LoVo (cell line): ENCODE measurements around the gene OR4C13.
A peak's percentile ranks its signal among the peaks of the same experiment; 100 is the strongest.
"Not testable (repeated sequence)": the region's sequence is repeated elsewhere in the genome, so short reads cannot be mapped to it uniquely, and the experiment has no call there.

ENCODE experiments used
- DNase-seq: peaks from one replicate; pipeline ENCODE4 v3.0.0-alpha.2; 2016; ENCODE audit warnings: low spot score

The OR4C13 gene

DNA sequence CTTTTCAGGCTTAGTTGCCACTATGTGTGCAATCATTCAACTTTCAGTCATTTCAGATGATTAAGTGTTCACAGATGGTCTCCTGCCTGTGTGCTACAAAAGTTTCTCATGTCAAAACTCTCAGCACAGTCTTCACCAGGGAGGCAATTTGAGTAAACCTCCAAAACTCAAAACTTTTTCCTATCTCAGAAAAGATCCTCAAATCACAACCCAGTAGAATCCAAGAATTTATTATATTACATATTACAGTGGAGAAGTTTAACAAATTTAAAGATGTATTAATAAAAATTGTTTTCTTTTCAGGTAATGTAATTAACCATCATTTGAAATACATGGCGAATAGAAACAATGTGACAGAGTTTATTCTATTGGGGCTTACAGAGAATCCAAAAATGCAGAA lies at the start of gene OR4C13:
OR4C13 (plus strand) TSS at position 301 of the 400 bp plus-strand sequence; CDS start at position 333, 32 bp downstream.
- DNase-seq, result no peak

DNA sequence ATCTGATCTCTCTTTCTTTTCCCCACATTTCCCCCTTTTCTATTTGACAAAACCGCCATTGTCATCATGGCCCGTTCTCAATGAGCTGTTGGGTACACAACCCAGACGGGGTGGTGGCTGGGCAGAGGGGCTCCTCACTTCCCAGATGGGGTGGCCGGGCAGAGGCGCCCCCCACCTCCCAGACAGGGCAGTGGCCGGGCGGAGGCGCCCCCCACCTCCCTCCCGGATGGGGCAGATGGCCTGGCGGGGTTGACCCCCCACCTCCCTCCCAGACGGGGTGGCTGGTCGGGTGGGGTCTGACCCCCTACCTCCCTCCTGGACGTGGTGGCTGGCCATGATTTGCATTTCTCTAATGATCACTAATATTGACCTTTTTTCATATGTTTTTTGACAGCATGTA lies 40.7 kb upstream of the OR4C13 start:
- DNase-seq, result not testable (repeated sequence)

DNA sequence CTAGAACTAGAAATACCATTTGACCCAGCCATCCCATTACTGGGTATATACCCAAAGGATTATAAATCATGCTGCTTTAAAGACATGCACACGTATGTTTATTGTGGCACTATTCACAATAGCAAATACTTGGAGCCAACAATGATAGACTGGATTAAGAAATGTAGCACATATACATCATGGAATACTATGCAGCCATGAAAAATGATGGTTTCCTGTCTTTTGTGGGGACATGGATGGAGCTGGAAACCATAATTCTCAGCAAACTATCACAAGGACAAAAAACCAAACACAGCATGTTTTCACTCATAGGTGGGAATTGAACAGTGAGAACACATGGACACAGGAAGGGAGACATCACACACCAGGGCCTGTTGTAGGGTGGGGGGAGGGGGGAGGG lies 3.5 kb upstream of the OR4C13 start:
- not testable (repeated sequence) for DNase-seq

DNA sequence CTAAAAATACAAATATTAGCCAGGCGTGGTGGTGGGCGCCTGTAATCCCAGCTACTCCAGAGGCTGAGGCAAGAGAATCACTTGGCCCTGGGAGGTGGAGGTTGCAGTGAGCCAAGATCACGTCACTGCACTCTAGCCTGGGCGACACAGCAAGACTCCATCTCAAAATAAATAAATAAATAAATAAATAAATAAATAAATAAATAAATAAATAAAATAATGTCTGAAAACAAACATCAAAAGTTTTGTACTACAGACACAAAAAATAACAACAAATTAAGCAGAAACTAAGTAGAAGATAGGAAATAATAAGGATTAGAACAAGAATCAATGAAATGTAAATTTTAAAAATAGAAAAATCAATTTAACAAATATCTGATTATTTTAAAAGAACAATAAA lies 21.2 kb downstream of the OR4C13 start:
- DNase-seq, result not testable (repeated sequence)

DNA sequence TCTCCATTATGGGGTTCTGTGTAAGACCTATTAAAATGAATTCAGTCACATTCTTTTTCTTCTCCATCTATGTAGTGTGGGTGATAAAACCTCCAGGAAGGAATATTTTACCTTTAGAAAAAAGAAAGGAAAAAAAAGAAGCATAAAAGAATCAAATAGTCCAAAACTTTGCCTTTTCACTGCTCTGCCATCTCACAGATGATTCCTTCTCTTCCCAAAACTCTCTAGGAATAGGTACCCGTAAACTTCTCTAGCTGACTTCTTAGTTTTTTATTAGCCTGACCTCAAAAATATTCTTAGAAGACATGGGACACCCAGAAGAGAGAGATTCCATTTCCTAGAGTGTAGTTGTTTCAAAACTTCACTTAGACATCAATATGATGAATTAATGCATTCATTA lies 30.2 kb downstream of the OR4C13 start, which contains the start of gene OR4C12:
OR4C12 (minus strand) TSS at position 101 of the 400 bp plus-strand sequence; CDS start at position 67, 34 bp downstream.
- not testable (repeated sequence) for DNase-seq

DNA sequence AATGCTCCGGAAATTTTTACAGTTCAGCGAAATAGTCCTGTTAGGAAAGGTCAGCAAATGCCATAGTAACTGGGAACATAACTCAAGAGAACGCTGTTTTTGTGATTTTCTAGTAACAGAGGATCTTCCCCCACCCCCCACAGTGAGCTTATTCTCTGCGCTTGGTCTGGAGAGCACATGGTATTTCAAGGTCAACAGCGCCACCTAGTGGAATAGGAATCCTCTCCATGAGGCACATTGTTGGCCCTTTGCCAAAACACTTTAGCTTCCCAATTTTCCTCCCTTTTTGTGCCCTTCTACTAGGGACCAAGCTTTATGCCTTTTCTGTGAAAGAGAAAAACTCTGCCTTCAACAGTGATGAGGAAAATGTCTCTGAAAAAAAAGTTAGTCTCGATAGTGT lies 43.4 kb downstream of the OR4C13 start:
- DNase-seq, result peak; percentile 54
